ENCODE measurements around the gene FAM229B.

The FAM229B gene

DNA sequence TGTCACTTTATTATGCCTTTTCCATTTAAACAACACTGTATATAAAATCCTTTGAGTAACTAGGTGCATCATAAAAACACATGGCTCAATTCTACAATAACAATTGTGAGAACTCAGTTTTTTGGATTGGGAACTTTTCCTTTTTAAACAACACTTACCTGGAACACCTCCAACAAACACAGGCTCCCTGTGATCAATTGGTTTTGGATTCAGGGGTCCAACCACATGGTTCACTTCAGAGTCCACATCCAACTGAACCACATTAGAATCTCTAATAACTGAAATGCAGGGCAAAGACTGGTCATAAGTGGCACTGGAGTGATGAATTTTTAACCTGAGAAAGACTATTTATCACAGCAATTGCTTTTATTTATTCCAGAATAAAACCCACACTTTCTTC, 26.5 kb downstream of the FAM229B start:
- TF ChIP-seq, protein P1, sequence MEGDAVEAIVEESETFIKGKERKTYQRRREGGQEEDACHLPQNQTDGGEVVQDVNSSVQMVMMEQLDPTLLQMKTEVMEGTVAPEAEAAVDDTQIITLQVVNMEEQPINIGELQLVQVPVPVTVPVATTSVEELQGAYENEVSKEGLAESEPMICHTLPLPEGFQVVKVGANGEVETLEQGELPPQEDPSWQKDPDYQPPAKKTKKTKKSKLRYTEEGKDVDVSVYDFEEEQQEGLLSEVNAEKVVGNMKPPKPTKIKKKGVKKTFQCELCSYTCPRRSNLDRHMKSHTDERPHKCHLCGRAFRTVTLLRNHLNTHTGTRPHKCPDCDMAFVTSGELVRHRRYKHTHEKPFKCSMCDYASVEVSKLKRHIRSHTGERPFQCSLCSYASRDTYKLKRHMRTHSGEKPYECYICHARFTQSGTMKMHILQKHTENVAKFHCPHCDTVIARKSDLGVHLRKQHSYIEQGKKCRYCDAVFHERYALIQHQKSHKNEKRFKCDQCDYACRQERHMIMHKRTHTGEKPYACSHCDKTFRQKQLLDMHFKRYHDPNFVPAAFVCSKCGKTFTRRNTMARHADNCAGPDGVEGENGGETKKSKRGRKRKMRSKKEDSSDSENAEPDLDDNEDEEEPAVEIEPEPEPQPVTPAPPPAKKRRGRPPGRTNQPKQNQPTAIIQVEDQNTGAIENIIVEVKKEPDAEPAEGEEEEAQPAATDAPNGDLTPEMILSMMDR (IDR thresholded peaks at IDR 0.05): no peak

- TF ChIP-seq, protein P1 (IDR thresholded peaks at IDR 0.05): no peak
These were observed 27.3 kb downstream of the FAM229B start for GRCh38 chr6:112114577-112115223.

DNA sequence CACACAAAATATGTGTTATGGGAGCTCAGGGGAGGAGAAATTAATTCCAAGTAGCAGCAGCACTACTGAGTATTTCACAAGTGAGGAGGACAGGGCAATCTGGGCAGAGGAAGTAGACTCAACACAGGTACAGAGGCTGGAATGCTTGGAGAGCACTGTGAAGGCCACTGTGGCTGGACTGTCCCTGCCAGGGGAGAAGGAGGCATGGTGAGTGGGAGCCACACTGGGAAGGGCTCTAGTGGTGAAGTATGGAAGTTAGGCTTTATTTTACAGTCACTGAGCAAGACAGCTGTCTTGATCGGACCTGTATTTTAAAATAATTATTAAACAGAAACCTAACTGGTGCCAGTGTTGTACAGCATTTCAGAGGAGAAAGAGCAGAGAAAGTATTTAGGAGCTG, 28.8 kb downstream of the FAM229B start:
- TF ChIP-seq, protein P1 (IDR thresholded peaks at IDR 0.05): no peak

- TF ChIP-seq, protein P1 (IDR thresholded peaks at IDR 0.05): no peak
These were observed 30.2 kb downstream of the FAM229B start for GRCh38 chr6:112117554-112117953.

DNA sequence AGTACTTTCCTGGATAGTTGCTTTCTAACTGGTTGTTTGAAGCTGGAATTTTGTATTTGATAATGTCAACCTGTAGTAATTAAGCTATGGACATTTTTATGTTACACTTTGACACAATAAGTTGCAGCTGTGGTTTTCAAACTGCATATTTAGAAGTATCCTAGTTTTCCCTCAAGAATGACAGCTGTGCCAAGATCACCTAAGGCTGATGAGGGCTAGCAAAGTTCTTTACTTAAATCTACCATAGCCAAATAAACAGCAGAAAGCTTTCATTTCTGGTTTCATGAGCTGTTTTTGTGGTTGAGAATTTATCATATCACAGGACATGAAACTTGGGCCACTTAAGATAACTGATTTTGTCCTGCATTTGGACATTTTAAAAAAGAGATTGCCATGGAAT, 30.6 kb downstream of the FAM229B start:
- TF ChIP-seq, protein P1 (IDR thresholded peaks at IDR 0.05): no peak

DNA sequence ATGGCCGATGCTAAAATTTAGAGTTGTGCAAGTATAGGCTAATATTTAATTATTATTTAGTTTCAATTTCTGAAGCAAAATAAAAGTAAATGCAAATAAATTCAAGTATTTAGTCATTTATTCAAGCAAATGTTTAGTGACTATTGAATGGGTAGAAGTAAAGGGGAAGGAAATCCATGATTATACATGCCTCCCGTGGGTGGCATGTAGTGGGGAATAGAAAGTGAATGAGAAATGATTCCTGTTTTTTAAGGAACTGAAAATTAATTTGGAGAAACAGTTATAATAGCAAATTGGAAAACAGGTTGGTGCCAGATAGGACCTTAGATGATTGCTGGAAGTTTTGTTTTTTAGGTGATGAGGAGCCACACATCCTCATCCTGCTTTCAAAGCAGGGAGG, 35.4 kb downstream of the FAM229B start:
- TF ChIP-seq, protein P1 (IDR thresholded peaks at IDR 0.05): no peak

DNA sequence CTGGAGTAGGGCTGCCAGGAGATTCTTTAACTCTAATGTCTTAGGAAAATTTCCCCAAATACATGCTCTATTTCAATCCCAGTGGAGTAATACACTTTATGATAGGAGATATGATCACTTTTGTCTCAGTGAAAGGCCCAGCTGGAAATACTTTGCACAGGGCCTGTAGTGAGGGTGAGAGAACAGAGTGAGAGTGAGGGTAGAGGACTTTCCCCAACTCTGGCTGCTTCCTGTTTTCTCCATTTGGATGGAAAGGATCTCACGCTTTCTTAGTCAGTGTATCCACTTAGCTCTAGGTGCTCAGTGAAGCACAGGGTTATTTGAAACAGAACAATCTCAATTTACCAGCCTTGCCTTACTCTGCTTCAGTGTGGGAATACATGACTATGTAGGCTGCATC, 36.6 kb downstream of the FAM229B start:
- TF ChIP-seq, protein P1 (IDR thresholded peaks at IDR 0.05): no peak

- TF ChIP-seq, protein P1 (IDR thresholded peaks at IDR 0.05): no peak
These were observed 40.8 kb downstream of the FAM229B start for GRCh38 chr6:112128208-112128607.
